Neural crest cell (in vitro differentiated cells): ENCODE measurements around the gene DNAJC5. TPM values are rescaled to one million over a fixed set of nuclear protein-coding genes. Genes with fewer than 3 reads are reported as not detected.

ENCODE experiments used
- DNase-seq: peaks from one replicate; pipeline ENCODE4 v3.0.0; 2021; ENCODE audit warnings: low read depth, mixed read lengths, low spot score
- H3K27ac Mint-ChIP-seq: one replicate; pipeline ENCODE4 v1.8.0; 2021; ENCODE audit warnings: mild to moderate bottlenecking, mixed read lengths; ENCODE audit not compliant: unreplicated experiment
- H3K27me3 Mint-ChIP-seq: 2 replicates; pipeline ENCODE4 v1.8.0; 2021; ENCODE audit warnings: low read depth, mild to moderate bottlenecking, mixed read lengths
- H3K36me3 Mint-ChIP-seq: 2 replicates; pipeline ENCODE4 v1.8.0; 2021; ENCODE audit warnings: low read depth, mild to moderate bottlenecking, mixed read lengths
- H3K4me1 Mint-ChIP-seq: 2 replicates; pipeline ENCODE4 v1.8.0; 2021; ENCODE audit warnings: mixed read lengths
- H3K4me3 Mint-ChIP-seq: one replicate; pipeline ENCODE4 v1.8.0; 2021; ENCODE audit warnings: mild to moderate bottlenecking, mixed read lengths
- H3K9me3 Mint-ChIP-seq: 2 replicates; pipeline ENCODE4 v1.8.0; 2021; ENCODE audit warnings: mixed read lengths
- total RNA-seq: library from RNA; stranded (reverse); gene quantifications from 2 replicates; pipeline ENCODE4 v1.2.1, GENCODE V29; 2021
- TF ChIP-seq, protein P1 (sequence below): fragments of 200-600 bp; sonication (generic); conservative IDR thresholded peaks from 2 replicates; pipeline ENCODE4 v1.5.0; 2021; ENCODE audit warnings: antibody characterized with exemption, mild to moderate bottlenecking

DNAJC5 gene
- total RNA-seq, 1 donor from 2014 or later: 46.9 TPM

DNA sequence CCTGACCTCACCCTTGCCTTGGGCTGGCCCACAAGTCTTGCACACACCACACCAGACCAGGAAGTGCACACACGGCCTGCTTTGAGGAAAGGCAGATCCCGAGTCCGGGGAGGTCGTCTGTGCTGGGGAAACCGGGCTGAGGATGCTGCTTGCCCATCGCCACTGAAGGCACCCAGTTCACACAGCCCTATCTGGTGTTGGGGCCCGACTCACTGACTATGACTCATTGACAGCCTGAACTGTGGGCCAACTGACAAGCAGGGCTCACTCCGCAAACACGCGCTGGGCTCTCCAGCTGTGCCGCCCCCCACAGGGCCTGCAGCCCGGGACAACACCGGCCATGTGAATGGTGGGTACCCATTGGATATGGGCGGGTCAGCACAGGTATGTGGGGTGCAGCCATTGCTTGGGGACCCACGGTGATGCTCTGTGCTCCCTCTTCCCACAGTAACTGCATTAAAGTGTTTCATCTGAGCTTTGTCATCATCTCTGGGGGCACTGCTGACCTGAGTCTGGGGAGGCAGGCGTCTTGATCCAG, 82.9 kb downstream of the DNAJC5 start:
- no peak overlapping the region for H3K27ac Mint-ChIP-seq
- H3K4me3 Mint-ChIP-seq: peak overlapping the region; percentile 85
- no peaks in the 10 kb centered on the region for H3K9me3 Mint-ChIP-seq
- TF ChIP-seq, protein P1, sequence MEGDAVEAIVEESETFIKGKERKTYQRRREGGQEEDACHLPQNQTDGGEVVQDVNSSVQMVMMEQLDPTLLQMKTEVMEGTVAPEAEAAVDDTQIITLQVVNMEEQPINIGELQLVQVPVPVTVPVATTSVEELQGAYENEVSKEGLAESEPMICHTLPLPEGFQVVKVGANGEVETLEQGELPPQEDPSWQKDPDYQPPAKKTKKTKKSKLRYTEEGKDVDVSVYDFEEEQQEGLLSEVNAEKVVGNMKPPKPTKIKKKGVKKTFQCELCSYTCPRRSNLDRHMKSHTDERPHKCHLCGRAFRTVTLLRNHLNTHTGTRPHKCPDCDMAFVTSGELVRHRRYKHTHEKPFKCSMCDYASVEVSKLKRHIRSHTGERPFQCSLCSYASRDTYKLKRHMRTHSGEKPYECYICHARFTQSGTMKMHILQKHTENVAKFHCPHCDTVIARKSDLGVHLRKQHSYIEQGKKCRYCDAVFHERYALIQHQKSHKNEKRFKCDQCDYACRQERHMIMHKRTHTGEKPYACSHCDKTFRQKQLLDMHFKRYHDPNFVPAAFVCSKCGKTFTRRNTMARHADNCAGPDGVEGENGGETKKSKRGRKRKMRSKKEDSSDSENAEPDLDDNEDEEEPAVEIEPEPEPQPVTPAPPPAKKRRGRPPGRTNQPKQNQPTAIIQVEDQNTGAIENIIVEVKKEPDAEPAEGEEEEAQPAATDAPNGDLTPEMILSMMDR: no peak
- no peaks in the 10 kb centered on the region for H3K27me3 Mint-ChIP-seq
- DNase-seq: no peak
- H3K4me1 Mint-ChIP-seq: peaks cover 42% of the 10 kb centered on the region
- no peaks in the 10 kb centered on the region for H3K36me3 Mint-ChIP-seq

DNA sequence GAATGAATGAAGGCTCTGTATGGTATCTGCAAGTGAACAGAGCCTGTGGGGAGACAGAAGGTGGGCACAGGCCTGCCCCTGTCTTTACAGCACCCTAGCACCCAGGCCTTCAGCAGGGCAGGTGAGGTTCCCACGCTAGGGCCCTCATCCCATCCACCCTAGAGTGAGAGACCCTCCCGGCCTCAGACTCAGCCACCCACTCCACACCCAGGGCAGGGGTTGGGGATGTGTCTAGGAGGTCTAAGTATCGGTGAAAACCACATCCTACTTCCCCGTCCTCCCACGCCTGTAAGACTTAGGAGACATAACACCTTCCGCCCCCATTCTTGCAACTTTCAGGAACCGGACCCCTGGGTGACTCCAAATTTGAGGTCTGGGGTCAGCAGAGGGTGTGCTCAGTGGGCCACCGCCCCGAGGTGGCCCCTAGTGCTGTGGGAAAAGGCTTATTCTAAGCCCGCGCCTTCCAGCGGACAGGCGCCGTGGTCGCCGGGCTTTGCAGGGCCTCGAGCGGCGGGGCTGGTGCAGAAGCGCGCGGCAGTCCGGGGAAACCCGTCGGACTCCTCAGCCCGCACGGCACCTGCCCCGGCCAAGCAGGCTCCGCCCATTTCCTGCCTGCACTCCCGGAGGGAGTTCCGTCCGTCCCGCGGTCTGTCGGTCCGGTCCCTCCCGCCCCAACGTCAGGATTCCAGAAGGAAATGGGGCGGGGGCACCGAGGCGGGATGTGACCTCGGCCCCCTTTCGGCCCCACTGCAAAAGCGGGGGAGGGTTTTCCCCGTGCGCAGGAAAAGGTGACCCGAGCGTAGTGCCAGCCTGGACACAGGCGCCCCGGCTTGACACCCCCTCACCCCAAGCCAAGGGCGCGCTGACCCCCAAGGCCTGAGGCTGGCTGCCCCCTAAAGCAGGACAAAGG, 83.6 kb downstream of the DNAJC5 start:
- peaks cover 41% of the 10 kb centered on the region for H3K4me1 Mint-ChIP-seq
- peak; percentile 40 for DNase-seq
- H3K27me3 Mint-ChIP-seq: no peaks in the 10 kb centered on the region
- H3K9me3 Mint-ChIP-seq: no peaks in the 10 kb centered on the region
- TF ChIP-seq, protein P1: no peak
- H3K4me3 Mint-ChIP-seq: peak overlapping the region; percentile 85
- H3K27ac Mint-ChIP-seq: no peak overlapping the region
- no peaks in the 10 kb centered on the region for H3K36me3 Mint-ChIP-seq

DNA sequence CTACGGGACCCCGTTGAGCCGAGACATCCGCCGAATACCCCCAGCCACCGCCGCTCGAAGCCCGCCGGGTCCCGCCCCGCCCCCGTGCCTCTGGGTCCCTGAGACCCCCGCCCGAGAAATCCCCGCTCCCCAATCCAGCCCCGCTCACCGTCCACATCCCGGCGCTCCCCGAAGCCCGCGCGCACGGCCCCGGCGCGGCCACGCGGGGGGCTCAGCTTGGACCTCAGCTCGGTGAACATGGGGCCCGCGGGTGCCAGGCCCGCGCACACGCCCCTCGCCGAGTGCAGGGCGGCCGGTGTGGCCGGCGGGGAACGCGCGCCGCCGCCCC, 84.3 kb downstream of the DNAJC5 start:
- no peaks in the 10 kb centered on the region for H3K27me3 Mint-ChIP-seq
- peak overlapping the region; percentile 85 for H3K4me3 Mint-ChIP-seq
- TF ChIP-seq, protein P1: no peak
- no peak overlapping the region for H3K27ac Mint-ChIP-seq
- no peak for DNase-seq
- H3K4me1 Mint-ChIP-seq: peaks cover 40% of the 10 kb centered on the region
- H3K36me3 Mint-ChIP-seq: no peaks in the 10 kb centered on the region
- no peaks in the 10 kb centered on the region for H3K9me3 Mint-ChIP-seq

DNA sequence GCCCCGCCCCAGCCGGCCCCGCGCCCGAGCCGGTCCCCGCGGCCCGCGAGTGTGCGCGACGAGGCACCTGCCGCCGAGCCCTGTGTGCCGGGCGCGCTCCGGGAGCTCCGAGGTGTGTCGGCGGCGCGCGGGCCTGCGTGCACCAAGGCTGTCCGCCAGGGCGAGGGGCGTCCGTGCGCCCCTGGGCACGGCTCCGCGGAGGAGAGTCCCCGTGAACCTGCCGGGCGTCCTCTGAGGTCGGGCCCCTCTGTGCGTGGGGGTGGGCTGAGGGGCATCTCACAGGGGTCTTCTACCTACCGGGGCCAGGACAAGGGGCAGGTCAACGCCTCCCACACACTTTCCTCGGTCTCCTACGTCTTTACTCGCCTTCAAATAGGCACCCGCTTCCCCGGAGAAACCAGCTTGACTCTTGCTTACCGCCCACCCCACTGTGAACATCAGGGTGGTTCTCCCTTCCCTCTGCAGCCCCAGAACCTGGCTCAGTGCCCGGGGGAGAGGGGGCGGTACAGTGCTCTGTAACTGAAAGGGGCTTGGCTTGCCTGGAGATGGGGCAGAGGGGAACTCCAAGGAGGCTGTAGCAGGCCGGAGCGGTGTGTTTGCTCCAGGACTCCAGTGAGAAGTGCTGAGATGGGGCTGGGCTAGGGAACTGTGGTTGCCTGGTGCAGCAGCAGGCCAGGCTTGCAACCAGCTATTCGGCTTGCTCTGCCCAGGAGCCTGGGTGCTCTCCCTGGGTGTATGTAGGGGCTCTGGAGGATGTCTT, 84.8 kb downstream of the DNAJC5 start, which contains the start of gene SAMD10:
SAMD10 (minus strand) TSS at position 86 of the 760 bp plus-strand sequence. CDS start 175 bp downstream, outside the sequence.
- peak; percentile 45 for DNase-seq
- no peaks in the 10 kb centered on the region for H3K27me3 Mint-ChIP-seq
- H3K9me3 Mint-ChIP-seq: no peaks in the 10 kb centered on the region
- peak within 1 kb of the TSS; percentile 96 for H3K4me3 Mint-ChIP-seq
- peak within 1 kb of the TSS; percentile 57 for H3K27ac Mint-ChIP-seq
- peaks cover 4% of the 10 kb centered on the region for H3K36me3 Mint-ChIP-seq
- TF ChIP-seq, protein P1: peak; percentile 57
- H3K4me1 Mint-ChIP-seq: peaks cover 40% of the 10 kb centered on the region

DNA sequence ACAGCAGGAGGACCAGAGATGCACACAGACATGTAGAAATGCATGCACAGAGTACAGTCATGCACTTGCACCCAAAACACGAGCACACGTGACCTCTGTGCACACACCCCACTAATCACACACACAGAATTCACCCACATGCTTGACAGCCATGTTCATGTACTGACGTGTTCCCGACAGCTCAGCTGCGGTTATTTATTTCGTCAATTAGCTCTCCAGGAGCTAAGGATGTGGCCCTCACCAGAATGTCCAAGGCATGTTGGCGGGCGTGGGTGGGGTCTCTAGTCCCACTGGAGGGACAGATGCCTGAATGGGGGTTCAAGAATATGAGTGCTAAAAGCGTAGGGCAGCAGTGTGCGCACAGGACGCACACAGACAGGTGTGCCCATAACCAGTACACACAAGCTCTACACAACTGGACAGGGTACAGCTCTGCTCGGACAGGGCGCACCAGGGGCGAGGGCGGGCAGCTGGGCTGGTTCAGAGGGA, 85.4 kb downstream of the DNAJC5 start:
- DNase-seq: no peak
- H3K4me3 Mint-ChIP-seq: peak overlapping the region; percentile 96
- peaks cover 5% of the 10 kb centered on the region for H3K36me3 Mint-ChIP-seq
- H3K4me1 Mint-ChIP-seq: peaks cover 40% of the 10 kb centered on the region
- no peaks in the 10 kb centered on the region for H3K9me3 Mint-ChIP-seq
- TF ChIP-seq, protein P1: no peak
- peak overlapping the region; percentile 57 for H3K27ac Mint-ChIP-seq
- H3K27me3 Mint-ChIP-seq: no peaks in the 10 kb centered on the region
